Keratinocyte (primary cell): ENCODE results near the gene AFM.

Experiments used
- EZH2 ChIP-seq: IDR thresholded peaks from one replicate; pipeline ENCODE4 v1.6.1; 2012; ENCODE audit warnings: inconsistent platforms, mild to moderate bottlenecking, low read length, moderate library complexity
- TF ChIP-seq, protein P1 (sequence below), 3 experiments: IDR thresholded peaks in 1 of 3; conservative IDR thresholded peaks in 1 of 3; optimal IDR thresholded peaks in 1 of 3; 2 replicates in 2 of 3; 3 replicates in 1 of 3; pipeline versions ENCODE3 to v1.5.1; 2011; ENCODE audit warnings: low read length in 3 of 3, mild to moderate bottlenecking in 3 of 3, moderate library complexity in 2 of 3, control low read depth in 1 of 3, inconsistent platforms in 1 of 3; ENCODE audit not compliant: insufficient read depth in 2 of 3; ENCODE audit errors: extremely low read depth in 1 of 3

DNA sequence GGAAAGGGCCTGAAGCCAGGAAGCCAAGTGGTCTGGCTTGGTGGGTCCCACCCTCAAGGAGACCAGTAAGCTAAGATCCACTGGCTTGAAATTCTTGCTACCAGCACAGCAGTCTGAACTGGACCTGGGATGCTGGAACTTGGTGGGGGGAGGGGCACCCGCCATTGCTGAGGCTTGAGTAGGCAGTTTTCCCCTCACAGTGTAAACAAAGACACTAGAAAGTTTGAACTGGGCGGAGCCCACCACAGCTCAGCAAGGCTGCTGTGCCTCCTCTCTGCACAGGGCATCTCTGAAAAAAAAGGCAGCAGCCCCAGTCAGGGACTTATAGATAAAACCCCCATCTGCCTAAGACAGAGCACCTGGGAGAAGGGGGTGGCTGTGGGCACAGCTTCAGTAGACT is 63.1 kb downstream of the AFM start:
- TF ChIP-seq, protein P1, sequence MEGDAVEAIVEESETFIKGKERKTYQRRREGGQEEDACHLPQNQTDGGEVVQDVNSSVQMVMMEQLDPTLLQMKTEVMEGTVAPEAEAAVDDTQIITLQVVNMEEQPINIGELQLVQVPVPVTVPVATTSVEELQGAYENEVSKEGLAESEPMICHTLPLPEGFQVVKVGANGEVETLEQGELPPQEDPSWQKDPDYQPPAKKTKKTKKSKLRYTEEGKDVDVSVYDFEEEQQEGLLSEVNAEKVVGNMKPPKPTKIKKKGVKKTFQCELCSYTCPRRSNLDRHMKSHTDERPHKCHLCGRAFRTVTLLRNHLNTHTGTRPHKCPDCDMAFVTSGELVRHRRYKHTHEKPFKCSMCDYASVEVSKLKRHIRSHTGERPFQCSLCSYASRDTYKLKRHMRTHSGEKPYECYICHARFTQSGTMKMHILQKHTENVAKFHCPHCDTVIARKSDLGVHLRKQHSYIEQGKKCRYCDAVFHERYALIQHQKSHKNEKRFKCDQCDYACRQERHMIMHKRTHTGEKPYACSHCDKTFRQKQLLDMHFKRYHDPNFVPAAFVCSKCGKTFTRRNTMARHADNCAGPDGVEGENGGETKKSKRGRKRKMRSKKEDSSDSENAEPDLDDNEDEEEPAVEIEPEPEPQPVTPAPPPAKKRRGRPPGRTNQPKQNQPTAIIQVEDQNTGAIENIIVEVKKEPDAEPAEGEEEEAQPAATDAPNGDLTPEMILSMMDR (optimal IDR thresholded peaks at IDR 0.05 in 1 of 3, IDR thresholded peaks at IDR 0.05 in 1 of 3, conservative IDR thresholded peaks at IDR 0.05 in 1 of 3; ENCODE audit: extremely low read depth in 1 of 3, insufficient read depth in 2 of 3, low read length in 3 of 3), result no peak
- no peak for TF ChIP-seq EZH2
